Measurements from ENCODE around the gene PLCB3.

Gene PLCB3

GRCh38 chr11:64249563-64250414 lies 1.5 kb upstream of the PLCB3 start:
- no peak for DNase-seq (ENCODE audit: low read depth in 2 of 2)

GRCh38 chr11:64250415-64251015 lies 815 bp upstream of the PLCB3 start:
- no peak for DNase-seq (ENCODE audit: low read depth in 2 of 2)

- no peak for DNase-seq (ENCODE audit: low read depth in 2 of 2)
Observed at GRCh38 chr11:64251753-64252002, 348 bp downstream of the PLCB3 start.

- DNase-seq (ENCODE audit: low read depth in 2 of 2), result no peak
Observed at GRCh38 chr11:64252003-64252872, 908 bp downstream of the PLCB3 start.

GRCh38 chr11:64253043-64253442 lies 1.7 kb downstream of the PLCB3 start:
- DNase-seq (ENCODE audit: low read depth in 2 of 2), result no peak

GRCh38 chr11:64253481-64253880 lies 2.2 kb downstream of the PLCB3 start:
- no peak for DNase-seq (ENCODE audit: low read depth in 2 of 2)

- DNase-seq (ENCODE audit: low read depth in 2 of 2), result no peak
Observed at GRCh38 chr11:64254326-64254725, 3.0 kb downstream of the PLCB3 start.

- no peak for DNase-seq (ENCODE audit: low read depth in 2 of 2)
Observed at GRCh38 chr11:64255135-64256128, 4.1 kb downstream of the PLCB3 start.

GRCh38 chr11:64256300-64256699 lies 5.0 kb downstream of the PLCB3 start:
- no peak for DNase-seq (ENCODE audit: low read depth in 2 of 2)

GRCh38 chr11:64258356-64258755 lies 7.0 kb downstream of the PLCB3 start:
- DNase-seq (ENCODE audit: low read depth in 2 of 2), result no peak

GRCh38 chr11:64258946-64259532 lies 7.7 kb downstream of the PLCB3 start:
- no peak for DNase-seq (ENCODE audit: low read depth in 2 of 2)

GRCh38 chr11:64259533-64260067 lies 8.3 kb downstream of the PLCB3 start:
- no peak for DNase-seq (ENCODE audit: low read depth in 2 of 2)

- DNase-seq (ENCODE audit: low read depth in 2 of 2), result no peak
Observed at GRCh38 chr11:64260147-64260708, 8.9 kb downstream of the PLCB3 start.

GRCh38 chr11:64261556-64262080 lies 10.3 kb downstream of the PLCB3 start:
- DNase-seq (ENCODE audit: low read depth in 2 of 2), result no peak

- no peak for DNase-seq (ENCODE audit: low read depth in 2 of 2)
Observed at GRCh38 chr11:64262271-64263002, 11.1 kb downstream of the PLCB3 start.

GRCh38 chr11:64263021-64263946 lies 12.0 kb downstream of the PLCB3 start:
- no peak for DNase-seq (ENCODE audit: low read depth in 2 of 2)

- no peak for DNase-seq (ENCODE audit: low read depth in 2 of 2)
Observed at GRCh38 chr11:64263947-64264317, 12.6 kb downstream of the PLCB3 start.

GRCh38 chr11:64264371-64264852 lies 13.1 kb downstream of the PLCB3 start:
- no peak for DNase-seq (ENCODE audit: low read depth in 2 of 2)

All from activated CD8-positive, alpha-beta memory T cell treated with anti-CD3 and anti-CD28 coated beads for 4 hours (primary cell).